ENCODE measurements around the gene SEMA4A.

DNA sequence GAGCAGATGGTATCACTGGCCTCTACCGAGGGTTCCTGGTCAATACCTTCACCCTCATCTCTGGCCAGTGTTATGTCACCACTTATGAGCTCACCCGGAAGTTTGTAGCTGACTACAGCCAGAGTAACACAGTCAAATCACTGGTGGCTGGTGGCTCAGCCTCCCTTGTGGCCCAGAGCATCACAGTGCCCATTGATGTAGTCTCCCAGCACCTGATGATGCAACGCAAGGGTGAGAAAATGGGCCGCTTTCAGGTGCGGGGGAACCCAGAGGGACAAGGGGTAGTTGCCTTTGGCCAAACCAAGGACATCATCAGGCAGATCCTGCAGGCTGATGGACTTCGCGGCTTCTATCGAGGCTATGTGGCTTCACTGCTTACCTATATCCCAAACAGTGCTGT is 46.7 kb downstream of the SEMA4A start:
- TF ChIP-seq, protein P1, sequence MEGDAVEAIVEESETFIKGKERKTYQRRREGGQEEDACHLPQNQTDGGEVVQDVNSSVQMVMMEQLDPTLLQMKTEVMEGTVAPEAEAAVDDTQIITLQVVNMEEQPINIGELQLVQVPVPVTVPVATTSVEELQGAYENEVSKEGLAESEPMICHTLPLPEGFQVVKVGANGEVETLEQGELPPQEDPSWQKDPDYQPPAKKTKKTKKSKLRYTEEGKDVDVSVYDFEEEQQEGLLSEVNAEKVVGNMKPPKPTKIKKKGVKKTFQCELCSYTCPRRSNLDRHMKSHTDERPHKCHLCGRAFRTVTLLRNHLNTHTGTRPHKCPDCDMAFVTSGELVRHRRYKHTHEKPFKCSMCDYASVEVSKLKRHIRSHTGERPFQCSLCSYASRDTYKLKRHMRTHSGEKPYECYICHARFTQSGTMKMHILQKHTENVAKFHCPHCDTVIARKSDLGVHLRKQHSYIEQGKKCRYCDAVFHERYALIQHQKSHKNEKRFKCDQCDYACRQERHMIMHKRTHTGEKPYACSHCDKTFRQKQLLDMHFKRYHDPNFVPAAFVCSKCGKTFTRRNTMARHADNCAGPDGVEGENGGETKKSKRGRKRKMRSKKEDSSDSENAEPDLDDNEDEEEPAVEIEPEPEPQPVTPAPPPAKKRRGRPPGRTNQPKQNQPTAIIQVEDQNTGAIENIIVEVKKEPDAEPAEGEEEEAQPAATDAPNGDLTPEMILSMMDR (conservative IDR thresholded peaks at IDR 0.05): no peak
- no peak for TF ChIP-seq ZFX (IDR thresholded peaks at IDR 0.05)

Measured in C4-2B (cell line).